Thyroid gland (tissue), 4 donors: ENCODE measurements around the gene ZNF407.

Source experiments
- POLR2A ChIP-seq, 2 donors: fragments of 450-650 bp; IDR thresholded peaks; one replicate each; pipeline ENCODE4 v1.6.1; 2017; ENCODE audit warnings: antibody characterized with exemption in 2 of 2, mild to moderate bottlenecking in 2 of 2, moderate library complexity in 1 of 2
- TF ChIP-seq, protein P1 (sequence below), 6 experiments: fragments of 200-600 bp in 3 of 6; fragments of 450-650 bp in 3 of 6; sonication (generic) in 3 of 6; IDR thresholded peaks; one replicate each; pipeline ENCODE4 v1.5.1; 2016 to 2019; ENCODE audit warnings: antibody characterized with exemption in 6 of 6, mild to moderate bottlenecking in 2 of 6, inconsistent platforms in 1 of 6, moderate library complexity in 1 of 6

DNA sequence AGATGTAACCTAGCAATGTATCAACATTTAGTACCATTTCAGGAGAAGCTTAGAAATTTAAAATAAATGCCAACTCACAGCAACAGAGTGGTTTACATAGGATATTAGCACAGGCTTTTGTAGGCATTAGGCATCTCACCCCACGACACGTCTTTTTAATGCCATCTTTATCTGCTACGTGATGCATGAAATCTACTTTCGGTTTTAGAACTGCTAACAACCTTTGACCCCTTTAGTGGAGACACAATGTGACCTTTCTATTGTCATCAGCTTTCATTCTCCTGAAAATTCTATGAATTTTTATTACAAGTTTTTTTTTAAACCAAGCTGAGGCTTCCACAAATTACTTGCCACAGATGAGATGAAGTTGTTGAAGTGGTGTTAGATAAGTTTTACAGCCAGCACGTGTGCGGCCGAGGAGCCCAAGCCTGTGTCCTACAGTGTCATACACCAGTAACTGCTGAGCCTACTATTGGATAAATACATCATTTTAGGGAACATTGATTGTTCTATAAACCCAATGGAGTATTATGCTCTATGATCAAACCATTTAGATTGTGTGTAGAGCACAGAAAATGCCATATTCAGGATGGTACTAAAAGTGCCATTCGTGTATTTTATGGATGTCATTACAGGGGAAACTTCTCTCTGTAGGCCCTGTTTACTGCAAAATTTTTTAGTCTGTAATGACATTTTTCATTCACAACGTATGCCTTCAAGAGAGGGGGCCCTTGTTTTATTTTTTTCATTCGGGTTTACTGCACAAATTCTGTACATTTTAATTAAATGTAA is 459.7 kb downstream of the ZNF407 start:
- TF ChIP-seq, protein P1, sequence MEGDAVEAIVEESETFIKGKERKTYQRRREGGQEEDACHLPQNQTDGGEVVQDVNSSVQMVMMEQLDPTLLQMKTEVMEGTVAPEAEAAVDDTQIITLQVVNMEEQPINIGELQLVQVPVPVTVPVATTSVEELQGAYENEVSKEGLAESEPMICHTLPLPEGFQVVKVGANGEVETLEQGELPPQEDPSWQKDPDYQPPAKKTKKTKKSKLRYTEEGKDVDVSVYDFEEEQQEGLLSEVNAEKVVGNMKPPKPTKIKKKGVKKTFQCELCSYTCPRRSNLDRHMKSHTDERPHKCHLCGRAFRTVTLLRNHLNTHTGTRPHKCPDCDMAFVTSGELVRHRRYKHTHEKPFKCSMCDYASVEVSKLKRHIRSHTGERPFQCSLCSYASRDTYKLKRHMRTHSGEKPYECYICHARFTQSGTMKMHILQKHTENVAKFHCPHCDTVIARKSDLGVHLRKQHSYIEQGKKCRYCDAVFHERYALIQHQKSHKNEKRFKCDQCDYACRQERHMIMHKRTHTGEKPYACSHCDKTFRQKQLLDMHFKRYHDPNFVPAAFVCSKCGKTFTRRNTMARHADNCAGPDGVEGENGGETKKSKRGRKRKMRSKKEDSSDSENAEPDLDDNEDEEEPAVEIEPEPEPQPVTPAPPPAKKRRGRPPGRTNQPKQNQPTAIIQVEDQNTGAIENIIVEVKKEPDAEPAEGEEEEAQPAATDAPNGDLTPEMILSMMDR (IDR thresholded peaks at IDR 0.05): no peak
- no peak for TF ChIP-seq POLR2A (IDR thresholded peaks at IDR 0.05)
